Mononuclear cell (primary cell): ENCODE measurements around the gene BHLHE41. TPM values are rescaled to one million over a fixed set of nuclear protein-coding genes. Genes with fewer than 3 reads are reported as not detected.

Experiments used
- H3K27me3 ChIP-seq: 2 replicates; pipeline ENCODE4 v1.6.0; 2011; ENCODE audit warnings: low read length, control low read depth; ENCODE audit not compliant: insufficient read depth
- H3K4me1 ChIP-seq: 2 replicates; pipeline ENCODE4 v1.5.1; 2011; ENCODE audit warnings: mild to moderate bottlenecking, low read length, control low read depth; ENCODE audit not compliant: insufficient read depth
- H3K4me3 ChIP-seq: 2 replicates; pipeline ENCODE4 v1.5.1; 2011; ENCODE audit warnings: mild to moderate bottlenecking, low read length, moderate library complexity
- H3K9me3 ChIP-seq: 2 replicates; pipeline ENCODE4 v1.5.1; 2011; ENCODE audit warnings: low read depth, mild to moderate bottlenecking, control low read depth, low read length
- total RNA-seq: library from RNA; depleted of rRNA; stranded (reverse); fragments of >200 nt; gene quantifications from one replicate; pipeline ENCODE4 v1.2.3, GENCODE V29; 2012

The BHLHE41 gene
- total RNA-seq, 1 donor: 0.10 TPM

DNA sequence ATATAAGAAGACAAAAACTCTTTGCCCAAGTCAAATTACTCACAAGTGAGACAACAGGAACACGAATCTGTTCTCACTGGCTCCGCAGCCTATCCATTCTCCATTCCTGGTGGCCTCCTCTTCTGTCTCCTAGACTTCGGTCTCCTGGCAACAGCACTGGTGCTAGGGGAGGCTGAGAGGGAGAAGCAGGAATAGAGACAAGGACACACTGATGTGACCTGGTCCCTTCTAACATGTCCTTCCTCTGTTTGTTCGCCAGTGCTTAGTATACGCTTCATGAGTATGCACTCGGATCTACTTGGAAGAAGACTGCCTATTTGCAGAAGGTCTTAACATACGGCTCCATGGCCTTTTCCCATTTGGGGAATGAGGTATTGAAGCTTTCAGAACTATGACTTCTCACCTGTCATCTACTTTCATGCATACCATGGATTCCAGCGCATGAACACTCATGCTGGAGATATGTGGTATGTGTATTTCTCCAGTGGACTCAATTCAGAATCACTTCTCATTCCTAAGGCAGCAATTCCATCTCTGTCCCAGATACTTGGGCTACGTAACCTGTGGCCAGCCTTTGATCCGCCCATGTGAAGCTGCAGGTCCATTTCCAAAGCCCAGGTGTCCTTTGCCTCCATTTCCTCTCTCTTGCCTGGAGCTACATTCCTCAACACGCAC is 33.9 kb downstream of the BHLHE41 start:
- Histone ChIP-seq H3K9me3 (no peaks in the 10 kb centered on the region), H3K4me1 (no peaks in the 10 kb centered on the region), H3K4me3 (no peak overlapping the region)

DNA sequence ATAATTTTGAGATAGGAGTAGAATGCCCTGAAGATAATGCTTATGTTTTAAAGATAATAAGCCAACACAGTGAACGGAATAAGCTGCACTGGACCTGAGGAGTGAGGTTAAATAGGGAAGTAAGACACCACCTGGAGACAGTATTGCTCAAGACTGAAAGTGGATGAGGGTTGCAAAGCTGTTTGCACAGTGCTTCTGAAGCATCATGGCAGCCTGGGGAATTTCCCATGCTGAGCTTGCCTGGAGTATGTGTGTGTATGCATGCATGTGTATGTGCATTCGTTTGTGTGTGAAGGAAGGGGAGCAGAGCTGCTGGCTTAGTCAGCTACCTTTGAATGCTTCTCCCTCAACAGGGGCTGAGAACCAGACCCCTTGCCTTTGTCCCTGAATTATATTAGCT is 35.8 kb downstream of the BHLHE41 start:
- H3K9me3 ChIP-seq: no peaks in the 10 kb centered on the region
- H3K27me3 ChIP-seq: no peaks in the 10 kb centered on the region
- no peak overlapping the region for H3K4me3 ChIP-seq
- H3K4me1 ChIP-seq: no peaks in the 10 kb centered on the region

More for the DNA sequence above, 33.9 kb downstream of the BHLHE41 start:
- H3K27me3 ChIP-seq: no peaks in the 10 kb centered on the region

DNA sequence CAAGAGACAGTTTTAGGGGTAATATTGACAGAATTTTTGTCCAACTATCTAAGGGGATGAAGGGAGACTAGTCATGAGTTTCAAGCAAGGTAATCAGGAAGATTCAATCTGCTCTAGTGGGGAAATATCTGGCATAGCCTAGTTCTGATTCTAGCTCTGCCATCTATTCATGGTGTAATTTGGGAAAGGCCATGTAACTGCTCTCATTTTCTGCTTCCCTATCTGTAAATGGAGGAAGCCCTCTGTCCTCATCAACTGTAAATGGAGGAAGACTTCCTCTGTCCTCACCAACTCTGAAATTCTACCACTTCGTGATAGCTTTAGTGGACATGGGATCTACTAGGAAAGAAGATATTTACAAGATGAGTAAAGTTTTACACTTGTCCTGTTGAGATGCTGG is 37.9 kb downstream of the BHLHE41 start:
- Histone ChIP-seq H3K27me3 (no peaks in the 10 kb centered on the region), H3K4me1 (no peaks in the 10 kb centered on the region), H3K4me3 (no peak overlapping the region), H3K9me3 (no peaks in the 10 kb centered on the region)

DNA sequence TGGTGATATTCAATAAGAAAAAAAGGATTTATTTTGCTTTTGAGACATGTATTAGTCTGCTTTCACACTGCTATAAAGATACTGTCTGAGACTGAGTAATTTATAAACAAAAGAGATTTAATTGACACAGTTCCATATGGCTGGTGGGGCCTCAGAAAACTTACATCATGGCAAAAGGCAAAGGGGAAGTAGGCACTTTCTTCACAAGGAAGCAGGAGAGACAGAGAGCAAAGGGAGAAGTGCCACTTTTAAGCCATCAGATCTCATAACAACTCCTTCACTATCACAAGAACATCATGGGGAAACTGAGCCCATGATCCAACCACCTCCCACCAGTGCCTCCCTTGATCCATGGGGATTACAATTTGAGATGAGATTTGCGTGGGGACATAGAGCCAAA is 43.9 kb downstream of the BHLHE41 start:
- H3K4me3 ChIP-seq: no peak overlapping the region
- H3K4me1 ChIP-seq: no peaks in the 10 kb centered on the region
- no peaks in the 10 kb centered on the region for H3K27me3 ChIP-seq
- no peaks in the 10 kb centered on the region for H3K9me3 ChIP-seq

DNA sequence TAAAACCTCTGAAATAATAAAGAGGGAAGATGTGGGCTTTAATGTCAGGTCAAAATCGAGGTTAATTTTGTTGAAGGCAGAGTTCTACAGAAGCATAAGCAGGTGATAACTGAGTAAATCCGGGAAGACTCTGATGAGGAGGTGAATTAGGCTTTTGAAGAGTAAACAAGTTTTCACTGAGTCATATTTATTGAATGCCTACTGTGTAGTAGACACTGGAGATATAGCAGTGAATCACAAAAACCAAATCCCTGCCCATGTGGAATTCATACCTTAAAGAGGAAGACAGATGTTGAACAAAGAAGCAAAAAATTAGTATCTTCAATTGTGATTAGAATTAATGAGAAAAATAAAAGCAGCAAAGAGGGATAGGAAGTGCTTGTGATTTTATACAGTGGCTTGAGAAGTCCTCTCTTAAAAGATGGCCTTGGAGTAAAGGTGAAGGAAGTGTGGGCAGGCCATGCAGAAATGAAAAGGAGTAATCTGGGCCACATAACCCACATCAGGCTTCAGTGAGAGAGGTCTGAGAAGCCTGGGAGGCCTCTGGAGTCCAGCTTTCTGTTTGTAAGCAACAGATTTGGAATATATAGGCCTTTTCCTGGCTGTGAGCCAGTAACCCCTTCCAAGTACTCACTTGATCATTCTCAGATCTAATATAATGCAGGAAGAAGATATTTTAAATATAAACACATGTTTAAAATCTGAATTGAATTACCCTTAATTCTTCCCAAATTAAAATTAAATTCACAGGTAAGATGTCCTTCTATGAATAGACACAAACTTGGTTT is 46.7 kb downstream of the BHLHE41 start:
- H3K4me1 ChIP-seq: no peaks in the 10 kb centered on the region
- H3K9me3 ChIP-seq: no peaks in the 10 kb centered on the region
- H3K4me3 ChIP-seq: no peak overlapping the region
- H3K27me3 ChIP-seq: no peaks in the 10 kb centered on the region

Other genes starting within 250 kb of the BHLHE41 start
- 0.21 TPM for gene RASSF8, start 166.4 kb downstream of the BHLHE41 start, total RNA-seq
- gene SSPN, start 70.5 kb upstream of the BHLHE41 start, total RNA-seq: 0.10 TPM